OCI-LY7 (cell line): ENCODE results near the gene ELOVL6. TPM values are rescaled to one million over a fixed set of nuclear protein-coding genes. Genes with fewer than 3 reads are reported as not detected.

ENCODE experiments used
- BruUV-seq: library from RNA; stranded (reverse); fragments of 400-500 nt; replicated peaks from 2 replicates; lab custom pipeline; 2021; lab: Mats Ljungman, UMichigan
- CTCF ChIA-PET: fragments of 300-600 bp; sonication (Branson Sonifier 250); formaldehyde crosslinking; loops from one replicate; lab custom pipeline; 2022; ENCODE audit warnings: antibody characterized with exemption; ENCODE audit not compliant: unreplicated experiment; lab: Charles Lee
- POLR2A ChIA-PET: fragments of 300-600 bp; sonication (Branson Sonifier 250); formaldehyde crosslinking; loops from one replicate; lab custom pipeline; 2022; ENCODE audit warnings: antibody characterized with exemption; lab: Charles Lee
- DNase-seq: peaks from one replicate; pipeline ENCODE4 v3.0.0-alpha.2; 2015; ENCODE audit warnings: low spot score
- H2AFZ ChIP-seq: fragments of 200-600 bp; sonication (generic), shearing (Covaris generic); 2 replicates; pipeline ENCODE4 v1.6.1; 2014; ENCODE audit warnings: mild to moderate bottlenecking, antibody characterized with exemption, low read length, moderate library complexity
- H3K27ac ChIP-seq: fragments of 200-600 bp; sonication (generic); 2 replicates; pipeline ENCODE4 v1.5.1; 2014; ENCODE audit warnings: mixed run types, low read depth, mild to moderate bottlenecking, moderate library complexity, low read length, inconsistent platforms; ENCODE audit not compliant: poor library complexity, severe bottlenecking
- H3K36me3 ChIP-seq: fragments of 200-600 bp; sonication (generic); 2 replicates; pipeline ENCODE4 v1.6.1; 2014; ENCODE audit warnings: mild to moderate bottlenecking, antibody characterized with exemption, low read length, moderate library complexity, mixed read lengths; ENCODE audit not compliant: insufficient read depth
- H3K4me1 ChIP-seq: fragments of 200-600 bp; sonication (generic); 2 replicates; pipeline ENCODE4 v1.5.1; 2014; ENCODE audit warnings: mild to moderate bottlenecking, low read length; ENCODE audit not compliant: insufficient read depth, poor library complexity, severe bottlenecking
- H3K4me2 ChIP-seq: fragments of 200-600 bp; sonication (generic); 2 replicates; pipeline ENCODE4 v1.6.1; 2014; ENCODE audit warnings: mild to moderate bottlenecking, low read length
- H3K4me3 ChIP-seq: fragments of 200-600 bp; sonication (generic); 2 replicates; pipeline ENCODE4 v1.5.1; 2014; ENCODE audit warnings: mild to moderate bottlenecking, low read depth, low read length; ENCODE audit not compliant: poor library complexity, severe bottlenecking
- H3K79me2 ChIP-seq: fragments of 200-600 bp; sonication (generic); 2 replicates; pipeline ENCODE4 v1.6.1; 2016; ENCODE audit warnings: low read depth, mild to moderate bottlenecking, low read length, moderate library complexity, mixed read lengths; ENCODE audit not compliant: insufficient read depth
- H3K9me2 ChIP-seq: fragments of 200-600 bp; sonication (generic); 2 replicates; pipeline ENCODE4 v1.6.1; 2016; ENCODE audit warnings: mild to moderate bottlenecking, low read length, mixed read lengths; ENCODE audit not compliant: insufficient read depth
- H3K9me3 ChIP-seq: fragments of 200-600 bp; sonication (generic); 2 replicates; pipeline ENCODE4 v1.6.1; 2014; ENCODE audit warnings: mild to moderate bottlenecking, mixed run types, low read length, mixed read lengths
- H4K20me1 ChIP-seq: fragments of 200-600 bp; sonication (generic); 2 replicates; pipeline ENCODE4 v1.6.1; 2014; ENCODE audit warnings: mild to moderate bottlenecking, antibody characterized with exemption, low read length, moderate library complexity, mixed read lengths; ENCODE audit not compliant: insufficient read depth
- CTCF ChIP-seq: fragments of 200-600 bp; sonication (generic); conservative IDR thresholded peaks from 2 replicates; pipeline ENCODE4 v1.5.1; 2014; ENCODE audit warnings: mild to moderate bottlenecking, antibody characterized with exemption, low read length, moderate library complexity, mixed read lengths
- EZH2phosphoT487 ChIP-seq: fragments of 200-600 bp; sonication (generic); IDR thresholded peaks from 2 replicates; pipeline ENCODE4 v1.6.1; 2018; ENCODE audit warnings: low read depth, borderline replicate concordance, mild to moderate bottlenecking, mixed run types, antibody characterized with exemption, low read length, moderate library complexity, mixed read lengths
- intact Hi-C: fragments of 100-400 bp; cut with micrococcal nuclease; formaldehyde crosslinking; loops from one replicate; pipeline ENCODE4 v1.10.0; 2022; ENCODE audit not compliant: unreplicated experiment
- total RNA-seq, 2 experiments: library from RNA; depleted of rRNA in 1 of 2; stranded (reverse); fragments of >200 nt in 1 of 2; shearing (Covaris generic) in 1 of 2; gene quantifications; 2 replicates each; pipeline ENCODE4 v1.2.3, GENCODE V29; 2014 to 2022

ELOVL6 gene
- total RNA-seq, 2 experiments from 2014 or later = 14.5 to 45.5 TPM

- H3K79me2 ChIP-seq = no peaks in the 10 kb centered on the region
- H3K36me3 ChIP-seq = peaks cover 15% of the 10 kb centered on the region
- no peaks in the 10 kb centered on the region for H4K20me1 ChIP-seq
- H3K4me3 ChIP-seq = no peak overlapping the region
- BruUV-seq = no TSS peak
- no peak overlapping the region for H2AFZ ChIP-seq
- POLR2A ChIA-PET = interaction anchor here (0.6 to 1.2 kb wide), 4 partner anchors 35 to 681 kb away, joined by 3 to 4 read pairs (median 4); no protein-coding TSS in a partner anchor
- H3K9me2 ChIP-seq = no peaks in the 10 kb centered on the region
- CTCF ChIA-PET = no interaction called here
- DNase-seq = no peak
- no peaks in the 10 kb centered on the region for H3K9me3 ChIP-seq
- no peak overlapping the region for H3K4me2 ChIP-seq
- no peak overlapping the region for H3K27ac ChIP-seq
- no peaks in the 10 kb centered on the region for H3K4me1 ChIP-seq
- TF ChIP-seq CTCF = no peak
- TF ChIP-seq EZH2phosphoT487 = no peak
- intact Hi-C loops = no loop called here
Observed at GRCh38 chr4:110119337-110119736, 79.1 kb downstream of the ELOVL6 start.

- POLR2A ChIA-PET = interaction anchor here (0.7 to 1.5 kb wide), 3 partner anchors 14 to 16 kb away, joined by 3 to 5 read pairs (median 4); no protein-coding TSS in a partner anchor
- no peaks in the 10 kb centered on the region for H4K20me1 ChIP-seq
- H2AFZ ChIP-seq = no peak overlapping the region
- H3K9me2 ChIP-seq = no peaks in the 10 kb centered on the region
- H3K4me3 ChIP-seq = no peak overlapping the region
- BruUV-seq = no TSS peak
- no peak overlapping the region for H3K4me2 ChIP-seq
- peaks cover 9% of the 10 kb centered on the region for H3K36me3 ChIP-seq
- no peaks in the 10 kb centered on the region for H3K9me3 ChIP-seq
- intact Hi-C loops = no loop called here
- no peaks in the 10 kb centered on the region for H3K79me2 ChIP-seq
- DNase-seq = no peak
- TF ChIP-seq EZH2phosphoT487 (no peak), CTCF (no peak)
- CTCF ChIA-PET = no interaction called here
- H3K27ac ChIP-seq = no peak overlapping the region
- no peaks in the 10 kb centered on the region for H3K4me1 ChIP-seq
Observed at GRCh38 chr4:110112056-110112455, 86.4 kb downstream of the ELOVL6 start.

- DNase-seq = no peak
- no peaks in the 10 kb centered on the region for H3K4me1 ChIP-seq
- no peaks in the 10 kb centered on the region for H3K79me2 ChIP-seq
- H3K9me2 ChIP-seq = no peaks in the 10 kb centered on the region
- no peak overlapping the region for H3K27ac ChIP-seq
- no TSS peak for BruUV-seq
- H4K20me1 ChIP-seq = no peaks in the 10 kb centered on the region
- ChIA-PET CTCF (no interaction called here), POLR2A (interaction anchor here (0.5 to 1.0 kb wide), 3 partner anchors 13 to 554 kb away, joined by 3 to 5 read pairs (median 4); no protein-coding TSS in a partner anchor)
- H3K4me3 ChIP-seq = no peak overlapping the region
- H2AFZ ChIP-seq = no peak overlapping the region
- peaks cover 31% of the 10 kb centered on the region for H3K36me3 ChIP-seq
- H3K4me2 ChIP-seq = no peak overlapping the region
- no peaks in the 10 kb centered on the region for H3K9me3 ChIP-seq
- TF ChIP-seq EZH2phosphoT487 = no peak
- intact Hi-C loops = no loop called here
Observed at GRCh38 chr4:110109455-110109854, 89.0 kb downstream of the ELOVL6 start.
